GM12873 (cell line): ENCODE data around the gene RNF227.

Source experiments
- CTCF ChIP-seq: IDR thresholded peaks from 2 replicates; pipeline ENCODE4 v1.5.1; 2012; ENCODE audit warnings: low read depth, mild to moderate bottlenecking, moderate library complexity, low read length, control low read depth; ENCODE audit not compliant: insufficient read depth; ENCODE audit errors: missing control alignments

RNF227 gene

GRCh38 chr17:7867881-7868329 lies 48.2 kb downstream of the RNF227 start:
- TF ChIP-seq CTCF = no peak

DNA sequence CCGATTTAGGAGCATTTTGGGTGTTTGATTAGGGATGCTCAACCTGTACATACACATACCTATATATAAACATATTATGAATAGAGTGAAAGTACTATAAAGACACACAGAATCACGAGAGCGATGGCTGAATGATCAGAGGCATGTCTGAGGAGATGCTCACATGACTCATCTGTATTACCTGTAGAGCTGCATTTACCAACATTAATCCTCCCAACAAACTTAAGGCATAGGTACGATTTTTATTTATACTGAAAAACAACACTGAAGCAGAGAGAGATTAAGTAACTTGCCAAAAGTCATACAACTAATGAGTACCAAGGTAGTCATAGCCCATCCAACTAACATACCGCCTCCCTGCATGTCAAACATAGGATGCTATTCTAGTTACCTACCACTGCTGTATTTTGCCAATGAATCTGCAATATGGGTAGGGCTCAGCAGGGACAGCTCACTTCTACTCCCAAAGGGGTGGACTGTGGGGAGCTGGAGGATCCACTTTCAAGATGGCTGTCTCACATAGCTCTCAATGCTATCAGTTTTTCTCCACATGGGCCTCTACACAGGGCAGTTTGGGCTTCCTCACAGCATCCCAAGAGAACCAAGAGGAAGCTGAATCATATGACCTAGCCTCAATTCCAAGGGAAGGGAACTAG lies 51.0 kb downstream of the RNF227 start:
- TF ChIP-seq CTCF = no peak
